ENCODE data around the gene PREX1.
A peak's percentile ranks its signal among the peaks of the same experiment; 100 is the strongest.

The PREX1 gene

DNA sequence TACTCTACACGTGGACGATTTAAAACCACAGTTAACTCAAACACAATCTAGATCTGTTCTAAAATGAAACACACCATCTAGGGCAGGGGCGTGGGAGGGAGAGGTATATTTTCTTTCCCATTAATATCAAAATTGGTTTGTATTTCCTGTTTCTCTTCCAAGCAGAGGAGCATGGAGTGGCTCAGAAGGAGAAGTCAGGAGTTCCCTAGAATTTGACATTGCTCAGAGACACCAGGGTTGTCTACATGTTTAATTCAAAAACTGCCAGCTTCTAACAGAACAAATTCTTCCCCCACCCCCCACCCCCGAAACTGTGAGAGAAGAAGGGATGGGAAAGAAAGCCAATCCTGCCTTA lies 2.3 kb downstream of the PREX1 start:
- H3K4me3 ChIP-seq (ENCODE audit: low read length), result no peak overlapping the region
- DNase-seq (ENCODE audit: low read depth), result no peak
- TF ChIP-seq, protein P1, sequence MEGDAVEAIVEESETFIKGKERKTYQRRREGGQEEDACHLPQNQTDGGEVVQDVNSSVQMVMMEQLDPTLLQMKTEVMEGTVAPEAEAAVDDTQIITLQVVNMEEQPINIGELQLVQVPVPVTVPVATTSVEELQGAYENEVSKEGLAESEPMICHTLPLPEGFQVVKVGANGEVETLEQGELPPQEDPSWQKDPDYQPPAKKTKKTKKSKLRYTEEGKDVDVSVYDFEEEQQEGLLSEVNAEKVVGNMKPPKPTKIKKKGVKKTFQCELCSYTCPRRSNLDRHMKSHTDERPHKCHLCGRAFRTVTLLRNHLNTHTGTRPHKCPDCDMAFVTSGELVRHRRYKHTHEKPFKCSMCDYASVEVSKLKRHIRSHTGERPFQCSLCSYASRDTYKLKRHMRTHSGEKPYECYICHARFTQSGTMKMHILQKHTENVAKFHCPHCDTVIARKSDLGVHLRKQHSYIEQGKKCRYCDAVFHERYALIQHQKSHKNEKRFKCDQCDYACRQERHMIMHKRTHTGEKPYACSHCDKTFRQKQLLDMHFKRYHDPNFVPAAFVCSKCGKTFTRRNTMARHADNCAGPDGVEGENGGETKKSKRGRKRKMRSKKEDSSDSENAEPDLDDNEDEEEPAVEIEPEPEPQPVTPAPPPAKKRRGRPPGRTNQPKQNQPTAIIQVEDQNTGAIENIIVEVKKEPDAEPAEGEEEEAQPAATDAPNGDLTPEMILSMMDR (conservative IDR thresholded peaks at IDR 0.05; ENCODE audit: low read length), result no peak

GRCh38 chr20:48824830-48825565 lies 2.8 kb downstream of the PREX1 start:
- TF ChIP-seq, protein P1 (conservative IDR thresholded peaks at IDR 0.05; ENCODE audit: low read length), result no peak
- DNase-seq (ENCODE audit: low read depth), result no peak
- H3K4me3 ChIP-seq (ENCODE audit: low read length), result no peak overlapping the region

- DNase-seq (ENCODE audit: low read depth), result peak; percentile 87
- TF ChIP-seq, protein P1 (conservative IDR thresholded peaks at IDR 0.05; ENCODE audit: low read length), result no peak
- no peak overlapping the region for H3K4me3 ChIP-seq (ENCODE audit: low read length)
These were observed 3.8 kb downstream of the PREX1 start for GRCh38 chr20:48823960-48824498.

DNA sequence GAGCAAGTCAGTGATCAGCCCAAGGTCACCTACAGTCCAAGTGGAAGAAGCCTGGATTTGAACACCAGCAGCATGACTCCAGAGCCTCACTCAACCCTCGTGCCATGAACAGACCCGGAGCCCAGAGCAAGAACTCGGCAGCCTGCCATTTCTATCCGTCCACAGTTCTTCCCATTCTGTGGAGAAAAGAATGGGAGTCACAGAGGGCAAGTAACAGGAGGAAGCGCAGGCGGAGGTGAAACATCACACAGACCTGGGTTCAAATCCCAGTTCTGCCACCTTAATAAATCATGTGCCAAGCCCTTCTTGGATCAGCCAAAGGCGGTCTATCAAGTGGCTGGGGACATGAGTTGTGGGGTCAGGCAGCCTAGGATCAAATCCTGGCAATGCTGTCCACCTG lies 4.3 kb downstream of the PREX1 start:
- DNase-seq (ENCODE audit: low read depth), result no peak
- no peak overlapping the region for H3K4me3 ChIP-seq (ENCODE audit: low read length)
- TF ChIP-seq, protein P1 (conservative IDR thresholded peaks at IDR 0.05; ENCODE audit: low read length), result no peak

DNA sequence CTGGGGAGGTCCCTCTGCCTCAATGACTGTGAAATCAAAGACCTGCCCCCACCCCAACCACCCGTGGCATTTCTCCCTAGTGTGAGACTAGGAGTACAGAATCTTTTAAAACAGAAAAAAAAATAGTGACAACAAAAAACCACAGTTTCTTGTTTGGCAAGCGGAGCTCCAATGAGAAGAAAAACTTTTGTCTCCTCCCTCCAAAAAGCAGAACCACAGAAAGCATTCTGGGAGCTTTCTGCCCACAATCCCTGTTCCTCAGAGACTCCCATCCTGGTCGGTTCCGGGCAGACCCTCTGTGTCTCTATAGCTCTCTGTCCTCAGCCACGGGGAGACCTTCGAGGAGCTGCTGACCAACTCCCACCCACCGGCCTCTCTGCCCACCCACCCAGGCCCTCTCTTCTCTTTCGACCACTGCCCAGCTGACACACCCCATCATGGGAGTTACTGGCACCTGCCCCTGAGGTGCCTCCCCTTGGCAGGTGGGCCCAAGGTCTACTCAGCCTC lies 4.9 kb downstream of the PREX1 start:
- TF ChIP-seq, protein P1 (conservative IDR thresholded peaks at IDR 0.05; ENCODE audit: low read length), result no peak
- H3K4me3 ChIP-seq (ENCODE audit: low read length), result no peak overlapping the region
- DNase-seq (ENCODE audit: low read depth), result no peak

DNA sequence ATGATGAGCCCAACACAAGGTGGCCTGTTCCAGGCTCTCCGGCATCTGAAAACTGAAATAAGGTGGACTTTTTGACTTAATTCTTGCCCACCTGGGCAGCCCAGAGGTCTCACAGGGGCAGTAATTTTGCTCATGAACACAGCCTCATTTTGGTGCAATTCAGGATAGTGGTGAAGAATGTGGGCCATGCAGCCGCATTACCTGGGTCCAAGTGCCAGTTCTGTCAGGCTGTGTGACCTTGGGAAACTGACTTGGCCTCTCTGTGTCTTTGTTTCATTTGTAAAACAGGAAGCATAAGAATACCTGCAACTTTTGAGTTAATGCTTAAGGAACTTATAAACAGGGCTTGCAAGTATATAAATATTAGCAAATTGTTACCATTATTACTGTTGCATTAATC lies 5.6 kb downstream of the PREX1 start:
- DNase-seq (ENCODE audit: low read depth), result no peak
- no peak overlapping the region for H3K4me3 ChIP-seq (ENCODE audit: low read length)
- TF ChIP-seq, protein P1 (conservative IDR thresholded peaks at IDR 0.05; ENCODE audit: low read length), result no peak

Measured in AG10803 (cell line).